PFSK-1 (cell line): ENCODE measurements around the gene MEGF11.

ENCODE experiments used
- FOXP2 ChIP-seq: optimal IDR thresholded peaks from 2 replicates; pipeline ENCODE3; 2011; ENCODE audit warnings: borderline replicate concordance, control low read depth, inconsistent platforms; ENCODE audit not compliant: insufficient read depth; ENCODE audit errors: extremely low read length, extremely low read depth
- POLR2AphosphoS5 ChIP-seq: IDR thresholded peaks from 2 replicates; pipeline ENCODE4 v1.6.1; 2012; ENCODE audit warnings: low read depth, mild to moderate bottlenecking, control low read depth, low read length, moderate library complexity
- SIN3A ChIP-seq: IDR thresholded peaks from 2 replicates; pipeline ENCODE4 v1.6.1; 2012; ENCODE audit warnings: mild to moderate bottlenecking, low read length, moderate library complexity, borderline replicate concordance; ENCODE audit not compliant: insufficient read depth
- TAF1 ChIP-seq: IDR thresholded peaks from 2 replicates; pipeline ENCODE4 v1.6.1; 2012; ENCODE audit warnings: low read length, control low read depth, borderline replicate concordance; ENCODE audit not compliant: insufficient read depth
- TF ChIP-seq, protein P1 (sequence below), 2 experiments: IDR thresholded peaks; 2 replicates each; pipeline versions ENCODE4 v1.6.1 to v1.8.0; 2011 to 2012; ENCODE audit warnings: low read depth in 2 of 2, low read length in 2 of 2, control low read depth in 1 of 2, inconsistent platforms in 1 of 2, mild to moderate bottlenecking in 1 of 2, moderate library complexity in 1 of 2; ENCODE audit not compliant: insufficient read depth in 1 of 2

The MEGF11 gene

DNA sequence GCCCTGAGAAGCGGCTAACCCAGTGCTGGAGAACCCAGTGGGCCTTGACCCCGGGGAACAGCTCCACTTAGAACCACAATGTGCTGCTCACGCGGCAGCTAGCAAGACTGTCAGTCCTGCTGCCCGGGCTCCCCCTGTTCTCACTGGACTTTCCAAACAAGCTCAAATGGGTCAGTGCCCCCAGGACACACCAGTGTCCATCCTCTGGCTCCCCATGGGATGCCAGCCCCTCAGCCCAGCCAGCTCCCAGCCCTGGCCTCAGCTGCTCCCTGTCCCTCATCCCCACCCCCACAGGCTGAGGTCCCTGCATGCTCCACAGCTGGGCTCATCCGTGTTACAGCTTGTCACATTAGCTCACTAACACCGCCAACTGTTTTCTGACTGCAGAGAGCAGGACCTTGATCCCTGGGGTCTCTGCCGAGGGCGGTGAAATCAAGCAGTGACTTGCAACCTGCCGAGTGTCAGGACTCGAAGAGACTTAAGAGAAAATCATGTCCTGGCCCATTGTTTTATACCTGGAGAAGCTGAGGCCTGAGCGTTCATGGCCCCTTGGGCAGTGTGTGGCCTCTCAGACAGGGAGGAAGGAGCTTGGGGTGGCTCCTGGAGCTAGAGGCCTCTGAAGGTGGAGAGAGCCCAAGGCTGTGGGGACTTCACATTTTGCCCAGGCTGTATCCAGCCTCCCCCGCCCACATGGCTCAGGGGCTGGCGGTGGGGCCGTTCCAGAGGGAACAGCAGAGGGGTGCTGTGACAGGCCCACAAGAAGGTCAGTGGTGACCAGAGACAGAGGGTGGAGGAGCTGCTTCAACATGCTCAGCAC is 157.5 kb downstream of the MEGF11 start:
- TF ChIP-seq SIN3A (no peak), FOXP2 (no peak), TAF1 (no peak), POLR2AphosphoS5 (no peak)
- TF ChIP-seq, protein P1, sequence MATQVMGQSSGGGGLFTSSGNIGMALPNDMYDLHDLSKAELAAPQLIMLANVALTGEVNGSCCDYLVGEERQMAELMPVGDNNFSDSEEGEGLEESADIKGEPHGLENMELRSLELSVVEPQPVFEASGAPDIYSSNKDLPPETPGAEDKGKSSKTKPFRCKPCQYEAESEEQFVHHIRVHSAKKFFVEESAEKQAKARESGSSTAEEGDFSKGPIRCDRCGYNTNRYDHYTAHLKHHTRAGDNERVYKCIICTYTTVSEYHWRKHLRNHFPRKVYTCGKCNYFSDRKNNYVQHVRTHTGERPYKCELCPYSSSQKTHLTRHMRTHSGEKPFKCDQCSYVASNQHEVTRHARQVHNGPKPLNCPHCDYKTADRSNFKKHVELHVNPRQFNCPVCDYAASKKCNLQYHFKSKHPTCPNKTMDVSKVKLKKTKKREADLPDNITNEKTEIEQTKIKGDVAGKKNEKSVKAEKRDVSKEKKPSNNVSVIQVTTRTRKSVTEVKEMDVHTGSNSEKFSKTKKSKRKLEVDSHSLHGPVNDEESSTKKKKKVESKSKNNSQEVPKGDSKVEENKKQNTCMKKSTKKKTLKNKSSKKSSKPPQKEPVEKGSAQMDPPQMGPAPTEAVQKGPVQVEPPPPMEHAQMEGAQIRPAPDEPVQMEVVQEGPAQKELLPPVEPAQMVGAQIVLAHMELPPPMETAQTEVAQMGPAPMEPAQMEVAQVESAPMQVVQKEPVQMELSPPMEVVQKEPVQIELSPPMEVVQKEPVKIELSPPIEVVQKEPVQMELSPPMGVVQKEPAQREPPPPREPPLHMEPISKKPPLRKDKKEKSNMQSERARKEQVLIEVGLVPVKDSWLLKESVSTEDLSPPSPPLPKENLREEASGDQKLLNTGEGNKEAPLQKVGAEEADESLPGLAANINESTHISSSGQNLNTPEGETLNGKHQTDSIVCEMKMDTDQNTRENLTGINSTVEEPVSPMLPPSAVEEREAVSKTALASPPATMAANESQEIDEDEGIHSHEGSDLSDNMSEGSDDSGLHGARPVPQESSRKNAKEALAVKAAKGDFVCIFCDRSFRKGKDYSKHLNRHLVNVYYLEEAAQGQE (IDR thresholded peaks at IDR 0.05; ENCODE audit: insufficient read depth in 1 of 2, low read depth in 2 of 2, low read length in 2 of 2), result no peak

GRCh38 chr15:66094331-66094730 is 159.2 kb downstream of the MEGF11 start:
- TF ChIP-seq SIN3A (no peak), TAF1 (no peak), FOXP2 (no peak), POLR2AphosphoS5 (no peak)
- TF ChIP-seq, protein P1 (IDR thresholded peaks at IDR 0.05; ENCODE audit: insufficient read depth in 1 of 2, low read depth in 2 of 2, low read length in 2 of 2), result no peak

- TF ChIP-seq, protein P1 (IDR thresholded peaks at IDR 0.05; ENCODE audit: insufficient read depth in 1 of 2, low read depth in 2 of 2, low read length in 2 of 2), result no peak
- TF ChIP-seq SIN3A, result no peak
- no peak for TF ChIP-seq TAF1
- TF ChIP-seq POLR2AphosphoS5, result no peak
- no peak for TF ChIP-seq FOXP2
These were observed 161.2 kb downstream of the MEGF11 start for GRCh38 chr15:66092053-66093016.

- TF ChIP-seq TAF1 (no peak), SIN3A (no peak), FOXP2 (no peak), POLR2AphosphoS5 (no peak)
- TF ChIP-seq, protein P1 (IDR thresholded peaks at IDR 0.05; ENCODE audit: insufficient read depth in 1 of 2, low read depth in 2 of 2, low read length in 2 of 2), result no peak
These were observed 164.0 kb downstream of the MEGF11 start for GRCh38 chr15:66089509-66089908.
